ENCODE data around the gene FCN1. TPM values are rescaled to one million over a fixed set of nuclear protein-coding genes. Genes with fewer than 3 reads are reported as not detected.
A peak's percentile ranks its signal among the peaks of the same experiment; 100 is the strongest.

FCN1 gene
- total RNA-seq, 4 donors from 2014 or later = 1.3 to 26.0 (median 1.8) TPM

DNA sequence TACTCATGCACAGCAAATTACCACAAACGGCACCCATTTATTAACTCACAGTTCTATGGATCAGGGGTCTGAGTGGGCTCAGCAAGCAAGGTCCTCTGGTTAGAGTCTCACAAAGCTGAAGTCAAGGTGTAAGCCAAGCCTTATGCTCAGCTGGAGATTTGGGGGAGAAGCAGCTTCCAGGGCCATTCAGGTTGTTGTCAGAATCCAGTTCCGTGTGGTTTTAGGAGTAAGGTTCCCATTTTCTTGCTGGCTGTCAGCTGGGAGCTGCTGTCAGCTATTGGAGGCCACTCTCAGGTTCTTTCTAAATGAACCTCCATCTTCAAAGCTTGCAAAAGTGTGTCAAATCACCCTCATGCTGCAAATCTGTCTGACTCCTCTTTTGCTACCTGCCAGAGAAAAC, 19.4 kb downstream of the FCN1 start:
- intact Hi-C loops (cut with DNase I) = no loop called here
- Histone ChIP-seq H3K4me1 (peaks cover 28 to 39% (median 32%) of the 10 kb centered on the region in 4 donors), H3K9me3 (peaks cover 0 to 9% (median 0%) of the 10 kb centered on the region in 4 donors), H3K27me3 (no peaks in the 10 kb centered on the region), H3K4me3 (no peak overlapping the region), H3K36me3 (no peaks in the 10 kb centered on the region), H3K27ac (replicated peaks in 1 of 4) (peak overlapping the region in 3 of 4 donors; percentile 8 to 54 (median 29))
- 50% methylated on average over 2 of the region's 2 CpGs for WGBS
- peak; percentile 81 for DNase-seq (ENCODE audit: extremely low spot score)
- TF ChIP-seq EP300 (IDR thresholded peaks at IDR 0.05) (no peak), POLR2AphosphoS5 (IDR thresholded peaks at IDR 0.05) (no peak), POLR2A (IDR thresholded peaks at IDR 0.05; ENCODE audit: low read depth) (no peak)
- TF ChIP-seq, protein P1, sequence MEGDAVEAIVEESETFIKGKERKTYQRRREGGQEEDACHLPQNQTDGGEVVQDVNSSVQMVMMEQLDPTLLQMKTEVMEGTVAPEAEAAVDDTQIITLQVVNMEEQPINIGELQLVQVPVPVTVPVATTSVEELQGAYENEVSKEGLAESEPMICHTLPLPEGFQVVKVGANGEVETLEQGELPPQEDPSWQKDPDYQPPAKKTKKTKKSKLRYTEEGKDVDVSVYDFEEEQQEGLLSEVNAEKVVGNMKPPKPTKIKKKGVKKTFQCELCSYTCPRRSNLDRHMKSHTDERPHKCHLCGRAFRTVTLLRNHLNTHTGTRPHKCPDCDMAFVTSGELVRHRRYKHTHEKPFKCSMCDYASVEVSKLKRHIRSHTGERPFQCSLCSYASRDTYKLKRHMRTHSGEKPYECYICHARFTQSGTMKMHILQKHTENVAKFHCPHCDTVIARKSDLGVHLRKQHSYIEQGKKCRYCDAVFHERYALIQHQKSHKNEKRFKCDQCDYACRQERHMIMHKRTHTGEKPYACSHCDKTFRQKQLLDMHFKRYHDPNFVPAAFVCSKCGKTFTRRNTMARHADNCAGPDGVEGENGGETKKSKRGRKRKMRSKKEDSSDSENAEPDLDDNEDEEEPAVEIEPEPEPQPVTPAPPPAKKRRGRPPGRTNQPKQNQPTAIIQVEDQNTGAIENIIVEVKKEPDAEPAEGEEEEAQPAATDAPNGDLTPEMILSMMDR (IDR thresholded peaks at IDR 0.05) = no peak

DNA sequence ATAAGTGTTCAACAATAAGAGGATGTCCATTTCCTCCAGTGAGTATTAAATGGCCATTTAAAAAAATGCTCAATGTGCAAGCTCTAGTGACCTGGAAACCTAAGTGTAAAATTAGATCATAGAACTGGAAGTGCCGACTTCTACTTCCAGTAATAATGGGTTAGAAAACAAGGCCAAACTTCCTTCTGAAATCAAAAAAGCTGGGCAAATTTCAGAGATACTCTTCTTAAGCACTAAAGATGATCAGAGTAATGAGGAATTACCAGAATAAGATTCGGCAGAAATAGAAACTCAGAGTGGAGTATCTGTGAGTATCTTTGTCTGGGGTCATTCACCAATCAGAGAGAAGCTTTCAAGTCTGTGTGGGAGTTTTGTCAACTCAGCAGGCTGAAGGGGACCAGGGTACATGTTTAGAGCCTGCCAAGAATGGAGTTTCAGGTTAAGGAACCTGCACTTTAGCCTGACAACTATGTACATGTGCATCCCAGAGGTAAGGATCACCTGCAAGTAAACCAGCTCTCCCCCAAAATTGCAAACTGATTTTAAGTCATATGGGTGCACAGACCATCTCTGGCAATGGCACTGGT, 20.0 kb downstream of the FCN1 start:
- DNase-seq (ENCODE audit: extremely low spot score) = peak; percentile 47
- Histone ChIP-seq H3K36me3 (no peaks in the 10 kb centered on the region), H3K27me3 (no peaks in the 10 kb centered on the region), H3K4me3 (no peak overlapping the region), H3K9me3 (peaks cover 0 to 9% (median 0%) of the 10 kb centered on the region in 4 donors), H3K4me1 (peaks cover 28 to 39% (median 32%) of the 10 kb centered on the region in 4 donors), H3K27ac (replicated peaks in 1 of 4) (peak overlapping the region in 3 of 4 donors; percentile 8 to 72 (median 53))
- TF ChIP-seq EP300 (IDR thresholded peaks at IDR 0.05) (no peak), POLR2AphosphoS5 (IDR thresholded peaks at IDR 0.05) (no peak), POLR2A (IDR thresholded peaks at IDR 0.05; ENCODE audit: low read depth) (no peak)
- TF ChIP-seq, protein P1 (IDR thresholded peaks at IDR 0.05) = no peak
- WGBS = 62% methylated on average over 2 of the region's 2 CpGs
- intact Hi-C loops (cut with DNase I) = no loop called here

DNA sequence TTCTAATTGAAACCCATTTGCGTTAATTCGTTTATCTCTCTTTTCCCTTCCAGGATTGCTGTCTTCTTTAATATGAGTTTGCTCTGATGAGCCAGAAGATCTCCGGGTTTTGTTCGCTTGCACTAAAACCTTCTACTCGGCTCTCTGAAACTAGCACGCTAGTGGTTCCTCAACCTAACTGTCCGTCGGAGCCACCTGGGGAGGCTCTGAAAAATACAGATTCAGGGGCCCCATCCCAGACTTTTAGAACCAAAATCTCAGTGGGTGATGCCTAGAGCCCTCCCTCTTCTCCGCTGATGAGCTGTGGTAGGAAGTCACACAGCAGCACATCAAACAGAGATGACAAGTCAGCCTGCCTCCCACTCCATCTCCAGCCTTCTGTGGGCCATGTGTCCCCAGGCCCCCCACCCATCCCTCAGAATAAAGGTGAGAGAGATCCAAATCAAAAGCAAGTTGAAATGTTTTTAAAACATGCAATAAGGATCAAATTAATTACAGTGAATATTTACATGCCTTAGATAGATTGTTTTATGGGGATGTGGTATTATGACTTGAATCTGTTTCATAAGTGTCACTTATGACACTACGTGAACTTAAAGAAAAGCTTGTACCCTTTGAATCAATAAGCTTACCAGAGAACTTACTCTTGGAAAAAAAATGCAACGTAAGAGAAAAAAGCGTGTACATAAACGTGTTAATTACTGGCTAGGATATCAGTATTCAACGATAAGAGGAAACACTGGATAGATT, 20.7 kb downstream of the FCN1 start:
- Histone ChIP-seq H3K4me3 (no peak overlapping the region), H3K9me3 (peaks cover 0 to 9% (median 0%) of the 10 kb centered on the region in 4 donors), H3K4me1 (peaks cover 28 to 39% (median 32%) of the 10 kb centered on the region in 4 donors), H3K27me3 (no peaks in the 10 kb centered on the region), H3K27ac (replicated peaks in 1 of 4) (peak overlapping the region; percentile 35 to 72 (median 58)), H3K36me3 (no peaks in the 10 kb centered on the region)
- peak; percentile 21 for DNase-seq (ENCODE audit: extremely low spot score)
- WGBS = 73% methylated on average over 14 of the region's 14 CpGs
- TF ChIP-seq EP300 (IDR thresholded peaks at IDR 0.05) = no peak
- TF ChIP-seq, protein P1 (IDR thresholded peaks at IDR 0.05) = no peak
- TF ChIP-seq POLR2A (IDR thresholded peaks at IDR 0.05; ENCODE audit: low read depth) = no peak
- no peak for TF ChIP-seq POLR2AphosphoS5 (IDR thresholded peaks at IDR 0.05)
- intact Hi-C loops (cut with DNase I) = no loop called here

DNA sequence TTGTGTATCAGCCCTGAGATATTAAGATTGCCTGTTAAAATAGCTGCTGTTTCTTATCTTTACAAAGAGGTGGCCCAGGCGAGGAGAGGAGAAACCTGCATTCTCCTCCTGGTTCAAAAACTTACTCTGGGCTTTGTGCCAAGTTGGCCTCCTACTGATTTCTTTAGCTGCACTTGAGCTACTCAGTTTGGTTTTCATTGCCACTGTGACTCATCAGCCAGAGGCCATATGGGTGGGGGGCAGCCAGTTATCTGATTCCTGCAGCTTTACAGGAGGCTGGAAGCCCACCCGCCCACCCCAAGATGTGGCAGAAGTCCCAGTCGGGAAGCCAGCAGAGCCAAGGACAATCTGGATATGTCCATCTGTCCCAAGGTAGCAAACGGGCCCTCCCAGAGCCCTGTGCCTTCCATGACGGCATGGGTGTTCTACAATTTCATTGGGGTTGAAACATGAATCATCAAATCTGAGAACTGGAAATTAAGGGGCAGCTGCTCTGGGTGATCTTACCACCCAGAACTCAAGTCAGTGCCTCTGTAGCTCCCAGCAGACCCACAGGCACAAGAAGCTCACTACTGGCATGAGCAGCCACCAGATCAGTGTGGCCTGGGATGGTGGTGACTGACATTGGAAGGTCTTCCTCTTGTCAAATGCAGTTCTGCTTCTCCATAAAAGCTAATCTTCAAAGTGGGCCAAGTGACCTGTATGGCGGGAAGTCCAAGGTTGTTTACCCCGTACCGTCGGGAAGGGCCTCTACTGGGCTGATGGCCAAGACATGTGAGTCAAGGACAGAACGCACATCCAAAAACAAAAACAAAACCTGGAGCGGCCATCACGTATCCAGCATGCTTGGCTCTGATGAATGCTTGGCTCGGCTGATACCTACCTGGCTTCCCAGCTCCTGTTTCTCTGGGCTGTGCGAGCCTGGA, 21.5 kb downstream of the FCN1 start:
- H3K9me3 ChIP-seq = peaks cover 0 to 9% (median 0%) of the 10 kb centered on the region in 4 donors
- no peak overlapping the region for H3K4me3 ChIP-seq
- TF ChIP-seq, protein P1 (IDR thresholded peaks at IDR 0.05) = no peak
- TF ChIP-seq POLR2AphosphoS5 (IDR thresholded peaks at IDR 0.05) = peak; percentile 48 to 54
- no peak for TF ChIP-seq POLR2A (IDR thresholded peaks at IDR 0.05; ENCODE audit: low read depth)
- TF ChIP-seq EP300 (IDR thresholded peaks at IDR 0.05) = no peak
- H3K27me3 ChIP-seq = no peaks in the 10 kb centered on the region
- peak; percentile 93 for DNase-seq (ENCODE audit: extremely low spot score)
- no peaks in the 10 kb centered on the region for H3K36me3 ChIP-seq
- peak overlapping the region; percentile 35 to 72 (median 58) for H3K27ac ChIP-seq (replicated peaks in 1 of 4)
- 37% methylated on average over 10 of the region's 14 CpGs for WGBS
- H3K4me1 ChIP-seq = peaks cover 31 to 39% (median 33%) of the 10 kb centered on the region in 4 donors
- intact Hi-C loops (cut with DNase I) = no loop called here

Measured in esophagus muscularis mucosa (tissue), 4 donors.